ENCODE data around the gene NEK9. TPM values are rescaled to one million over a fixed set of nuclear protein-coding genes. Genes with fewer than 3 reads are reported as not detected.

NEK9 gene
- total and polyA plus RNA-seq, 2 experiments from 2014 or later: 16.3 to 31.1 TPM

DNA sequence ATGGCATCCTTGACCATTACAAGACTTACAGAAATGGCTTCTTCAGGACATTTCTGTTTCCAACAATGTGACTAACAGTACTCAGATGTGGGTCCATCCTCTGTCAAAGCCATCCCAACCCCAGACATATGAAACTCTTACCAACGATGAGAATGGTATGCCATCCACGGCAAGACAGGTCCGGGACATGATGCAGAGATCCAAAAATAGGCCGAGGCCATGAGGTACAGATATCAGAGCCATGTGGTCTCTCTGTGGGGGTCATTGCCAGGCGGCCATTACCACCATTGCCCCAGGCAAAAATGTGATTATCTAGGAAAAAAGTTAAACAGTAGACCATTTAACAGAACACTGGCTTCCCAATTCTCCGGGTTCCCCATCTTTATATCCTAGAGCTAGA, 29.9 kb downstream of the NEK9 start (continued):
- TF ChIP-seq CTCF (conservative IDR thresholded peaks at IDR 0.05; ENCODE audit: low read depth in 2 of 2): no peak
- TF ChIP-seq, protein P1, sequence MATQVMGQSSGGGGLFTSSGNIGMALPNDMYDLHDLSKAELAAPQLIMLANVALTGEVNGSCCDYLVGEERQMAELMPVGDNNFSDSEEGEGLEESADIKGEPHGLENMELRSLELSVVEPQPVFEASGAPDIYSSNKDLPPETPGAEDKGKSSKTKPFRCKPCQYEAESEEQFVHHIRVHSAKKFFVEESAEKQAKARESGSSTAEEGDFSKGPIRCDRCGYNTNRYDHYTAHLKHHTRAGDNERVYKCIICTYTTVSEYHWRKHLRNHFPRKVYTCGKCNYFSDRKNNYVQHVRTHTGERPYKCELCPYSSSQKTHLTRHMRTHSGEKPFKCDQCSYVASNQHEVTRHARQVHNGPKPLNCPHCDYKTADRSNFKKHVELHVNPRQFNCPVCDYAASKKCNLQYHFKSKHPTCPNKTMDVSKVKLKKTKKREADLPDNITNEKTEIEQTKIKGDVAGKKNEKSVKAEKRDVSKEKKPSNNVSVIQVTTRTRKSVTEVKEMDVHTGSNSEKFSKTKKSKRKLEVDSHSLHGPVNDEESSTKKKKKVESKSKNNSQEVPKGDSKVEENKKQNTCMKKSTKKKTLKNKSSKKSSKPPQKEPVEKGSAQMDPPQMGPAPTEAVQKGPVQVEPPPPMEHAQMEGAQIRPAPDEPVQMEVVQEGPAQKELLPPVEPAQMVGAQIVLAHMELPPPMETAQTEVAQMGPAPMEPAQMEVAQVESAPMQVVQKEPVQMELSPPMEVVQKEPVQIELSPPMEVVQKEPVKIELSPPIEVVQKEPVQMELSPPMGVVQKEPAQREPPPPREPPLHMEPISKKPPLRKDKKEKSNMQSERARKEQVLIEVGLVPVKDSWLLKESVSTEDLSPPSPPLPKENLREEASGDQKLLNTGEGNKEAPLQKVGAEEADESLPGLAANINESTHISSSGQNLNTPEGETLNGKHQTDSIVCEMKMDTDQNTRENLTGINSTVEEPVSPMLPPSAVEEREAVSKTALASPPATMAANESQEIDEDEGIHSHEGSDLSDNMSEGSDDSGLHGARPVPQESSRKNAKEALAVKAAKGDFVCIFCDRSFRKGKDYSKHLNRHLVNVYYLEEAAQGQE (IDR thresholded peaks at IDR 0.05; ENCODE audit: unreplicated experiment): no peak

DNA sequence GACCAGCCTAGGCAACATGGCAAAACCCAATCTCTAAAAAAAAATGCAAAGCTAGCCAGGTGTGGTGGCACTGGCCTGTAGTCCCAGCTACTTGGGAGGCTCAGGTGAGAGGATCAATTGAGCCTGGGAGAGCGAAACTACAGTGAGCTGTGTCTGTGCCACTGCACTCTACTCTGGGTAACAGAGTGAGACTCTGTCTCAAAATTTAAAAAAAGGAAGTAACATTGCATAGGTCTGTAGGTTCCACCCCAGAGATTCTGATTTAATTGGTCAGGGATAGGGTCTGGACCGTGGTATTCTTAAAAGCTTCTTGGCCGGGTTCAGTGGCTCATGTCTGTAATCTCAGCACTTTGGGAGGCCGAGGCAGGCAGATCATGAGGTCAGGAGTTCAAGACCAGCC, 31.2 kb downstream of the NEK9 start:
- Histone ChIP-seq H2AFZ (no peak overlapping the region), H3K9me2 (ENCODE audit: insufficient read depth) (no peaks in the 10 kb centered on the region), H3K4me2 (no peak overlapping the region), H3K27ac (ENCODE audit: low read depth) (no peak overlapping the region), H3K4me3 (no peak overlapping the region), H3K4me1 (ENCODE audit: insufficient read depth) (no peaks in the 10 kb centered on the region; the same call in 1 of the 2 replicates), H3K36me3 (ENCODE audit: insufficient read depth) (peaks cover 15% of the 10 kb centered on the region; the same call in 1 of the 2 replicates), H3K27me3 (ENCODE audit: insufficient read depth) (no peaks in the 10 kb centered on the region), H4K20me1 (replicated peaks; ENCODE audit: insufficient read depth) (no peaks in the 10 kb centered on the region; the same call in 1 of the 2 replicates), H3F3A (replicated peaks; ENCODE audit: low read depth) (no peaks in the 10 kb centered on the region), H3K79me2 (replicated peaks; ENCODE audit: insufficient read depth) (no peaks in the 10 kb centered on the region)
- no peak for DNase-seq (ENCODE audit: low spot score)
- Mint-ChIP-seq H3K4me3 (no peak overlapping the region), H3K9me3 (no peaks in the 10 kb centered on the region; the same call in 2 of the 3 replicates), H3K27me3 (ENCODE audit: insufficient read depth, low read depth, poor library complexity) (no peaks in the 10 kb centered on the region), H3K27ac (no peak overlapping the region), H3K4me1 (peaks cover 6% of the 10 kb centered on the region; the same call in 2 of the 3 replicates), H3K36me3 (ENCODE audit: low read depth) (peaks cover 70% of the 10 kb centered on the region)
- no peak for ATAC-seq
- TF ChIP-seq CREB1 (CRISPR knock-in tag; IDR thresholded peaks at IDR 0.05; ENCODE audit: low read depth): no peak
- TF ChIP-seq, protein P2, sequence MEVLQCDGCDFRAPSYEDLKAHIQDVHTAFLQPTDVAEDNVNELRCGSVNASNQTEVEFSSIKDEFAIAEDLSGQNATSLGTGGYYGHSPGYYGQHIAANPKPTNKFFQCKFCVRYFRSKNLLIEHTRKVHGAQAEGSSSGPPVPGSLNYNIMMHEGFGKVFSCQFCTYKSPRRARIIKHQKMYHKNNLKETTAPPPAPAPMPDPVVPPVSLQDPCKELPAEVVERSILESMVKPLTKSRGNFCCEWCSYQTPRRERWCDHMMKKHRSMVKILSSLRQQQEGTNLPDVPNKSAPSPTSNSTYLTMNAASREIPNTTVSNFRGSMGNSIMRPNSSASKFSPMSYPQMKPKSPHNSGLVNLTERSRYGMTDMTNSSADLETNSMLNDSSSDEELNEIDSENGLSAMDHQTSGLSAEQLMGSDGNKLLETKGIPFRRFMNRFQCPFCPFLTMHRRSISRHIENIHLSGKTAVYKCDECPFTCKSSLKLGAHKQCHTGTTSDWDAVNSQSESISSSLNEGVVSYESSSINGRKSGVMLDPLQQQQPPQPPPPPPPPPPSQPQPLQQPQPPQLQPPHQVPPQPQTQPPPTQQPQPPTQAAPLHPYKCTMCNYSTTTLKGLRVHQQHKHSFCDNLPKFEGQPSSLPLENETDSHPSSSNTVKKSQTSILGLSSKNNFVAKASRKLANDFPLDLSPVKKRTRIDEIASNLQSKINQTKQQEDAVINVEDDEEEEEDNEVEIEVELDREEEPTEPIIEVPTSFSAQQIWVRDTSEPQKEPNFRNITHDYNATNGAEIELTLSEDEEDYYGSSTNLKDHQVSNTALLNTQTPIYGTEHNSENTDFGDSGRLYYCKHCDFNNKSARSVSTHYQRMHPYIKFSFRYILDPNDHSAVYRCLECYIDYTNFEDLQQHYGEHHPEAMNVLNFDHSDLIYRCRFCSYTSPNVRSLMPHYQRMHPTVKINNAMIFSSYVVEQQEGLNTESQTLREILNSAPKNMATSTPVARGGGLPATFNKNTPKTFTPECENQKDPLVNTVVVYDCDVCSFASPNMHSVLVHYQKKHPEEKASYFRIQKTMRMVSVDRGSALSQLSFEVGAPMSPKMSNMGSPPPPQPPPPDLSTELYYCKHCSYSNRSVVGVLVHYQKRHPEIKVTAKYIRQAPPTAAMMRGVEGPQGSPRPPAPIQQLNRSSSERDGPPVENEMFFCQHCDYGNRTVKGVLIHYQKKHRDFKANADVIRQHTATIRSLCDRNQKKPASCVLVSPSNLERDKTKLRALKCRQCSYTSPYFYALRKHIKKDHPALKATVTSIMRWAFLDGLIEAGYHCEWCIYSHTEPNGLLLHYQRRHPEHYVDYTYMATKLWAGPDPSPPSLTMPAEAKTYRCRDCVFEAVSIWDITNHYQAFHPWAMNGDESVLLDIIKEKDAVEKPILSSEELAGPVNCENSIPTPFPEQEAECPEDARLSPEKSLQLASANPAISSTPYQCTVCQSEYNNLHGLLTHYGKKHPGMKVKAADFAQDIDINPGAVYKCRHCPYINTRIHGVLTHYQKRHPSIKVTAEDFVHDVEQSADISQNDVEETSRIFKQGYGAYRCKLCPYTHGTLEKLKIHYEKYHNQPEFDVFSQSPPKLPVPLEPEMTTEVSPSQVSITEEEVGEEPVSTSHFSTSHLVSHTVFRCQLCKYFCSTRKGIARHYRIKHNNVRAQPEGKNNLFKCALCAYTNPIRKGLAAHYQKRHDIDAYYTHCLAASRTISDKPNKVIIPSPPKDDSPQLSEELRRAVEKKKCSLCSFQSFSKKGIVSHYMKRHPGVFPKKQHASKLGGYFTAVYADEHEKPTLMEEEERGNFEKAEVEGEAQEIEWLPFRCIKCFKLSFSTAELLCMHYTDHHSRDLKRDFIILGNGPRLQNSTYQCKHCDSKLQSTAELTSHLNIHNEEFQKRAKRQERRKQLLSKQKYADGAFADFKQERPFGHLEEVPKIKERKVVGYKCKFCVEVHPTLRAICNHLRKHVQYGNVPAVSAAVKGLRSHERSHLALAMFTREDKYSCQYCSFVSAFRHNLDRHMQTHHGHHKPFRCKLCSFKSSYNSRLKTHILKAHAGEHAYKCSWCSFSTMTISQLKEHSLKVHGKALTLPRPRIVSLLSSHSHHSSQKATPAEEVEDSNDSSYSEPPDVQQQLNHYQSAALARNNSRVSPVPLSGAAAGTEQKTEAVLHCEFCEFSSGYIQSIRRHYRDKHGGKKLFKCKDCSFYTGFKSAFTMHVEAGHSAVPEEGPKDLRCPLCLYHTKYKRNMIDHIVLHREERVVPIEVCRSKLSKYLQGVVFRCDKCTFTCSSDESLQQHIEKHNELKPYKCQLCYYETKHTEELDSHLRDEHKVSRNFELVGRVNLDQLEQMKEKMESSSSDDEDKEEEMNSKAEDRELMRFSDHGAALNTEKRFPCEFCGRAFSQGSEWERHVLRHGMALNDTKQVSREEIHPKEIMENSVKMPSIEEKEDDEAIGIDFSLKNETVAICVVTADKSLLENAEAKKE (CRISPR knock-in tag; IDR thresholded peaks at IDR 0.05): no peak
- TF ChIP-seq EZH2phosphoT487 (IDR thresholded peaks at IDR 0.05; ENCODE audit: unreplicated experiment): no peak
- TF ChIP-seq EZH2 (IDR thresholded peaks at IDR 0.05; ENCODE audit: low read depth, unreplicated experiment): no peak
- no peak for TF ChIP-seq JUNB (IDR thresholded peaks at IDR 0.05; ENCODE audit: unreplicated experiment)
- no peak for TF ChIP-seq ZNF114 (CRISPR knock-in tag; IDR thresholded peaks at IDR 0.05)
- TF ChIP-seq, protein P3, sequence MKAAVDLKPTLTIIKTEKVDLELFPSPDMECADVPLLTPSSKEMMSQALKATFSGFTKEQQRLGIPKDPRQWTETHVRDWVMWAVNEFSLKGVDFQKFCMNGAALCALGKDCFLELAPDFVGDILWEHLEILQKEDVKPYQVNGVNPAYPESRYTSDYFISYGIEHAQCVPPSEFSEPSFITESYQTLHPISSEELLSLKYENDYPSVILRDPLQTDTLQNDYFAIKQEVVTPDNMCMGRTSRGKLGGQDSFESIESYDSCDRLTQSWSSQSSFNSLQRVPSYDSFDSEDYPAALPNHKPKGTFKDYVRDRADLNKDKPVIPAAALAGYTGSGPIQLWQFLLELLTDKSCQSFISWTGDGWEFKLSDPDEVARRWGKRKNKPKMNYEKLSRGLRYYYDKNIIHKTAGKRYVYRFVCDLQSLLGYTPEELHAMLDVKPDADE (IDR thresholded peaks at IDR 0.05): no peak
- no peak for TF ChIP-seq POLR2AphosphoS5 (IDR thresholded peaks at IDR 0.05; ENCODE audit: low read depth)
- no peak for TF ChIP-seq CTCF (conservative IDR thresholded peaks at IDR 0.05; ENCODE audit: low read depth in 2 of 2)
